Measurements from ENCODE around the gene ANKMY1.

The ANKMY1 gene

GRCh38 chr2:240494194-240494793, 63.5 kb downstream of the ANKMY1 start:
- Histone ChIP-seq H3K4me3 (ENCODE audit: low read depth in 1 of 2, low read length in 2 of 2) (no peak overlapping the region), H3K4me1 (ENCODE audit: control insufficient read depth in 1 of 2, insufficient read depth in 2 of 2, low read length in 2 of 2) (no peaks in the 10 kb centered on the region), H3K9ac (ENCODE audit: low read depth in 1 of 2, low read length in 2 of 2) (no peak overlapping the region), H3K9me3 (ENCODE audit: control insufficient read depth in 1 of 2, low read length in 2 of 2) (peaks cover 23 to 26% of the 10 kb centered on the region in 2 donors), H3K27me3 (ENCODE audit: control insufficient read depth in 1 of 2, insufficient read depth in 2 of 2, low read length in 2 of 2) (no peaks in the 10 kb centered on the region), H3K36me3 (ENCODE audit: control insufficient read depth in 1 of 2, insufficient read depth in 2 of 2, low read length in 2 of 2) (peaks cover 4 to 28% of the 10 kb centered on the region in 2 donors), H3K27ac (ENCODE audit: low read depth, low read length) (no peak overlapping the region)

- H3K27me3 ChIP-seq (ENCODE audit: control insufficient read depth in 1 of 2, insufficient read depth in 2 of 2, low read length in 2 of 2), result no peaks in the 10 kb centered on the region
- H3K4me3 ChIP-seq (ENCODE audit: low read depth in 1 of 2, low read length in 2 of 2), result no peak overlapping the region
- peaks cover 2 to 8% of the 10 kb centered on the region in 2 donors for H3K36me3 ChIP-seq (ENCODE audit: control insufficient read depth in 1 of 2, insufficient read depth in 2 of 2, low read length in 2 of 2)
- no peaks in the 10 kb centered on the region for H3K4me1 ChIP-seq (ENCODE audit: control insufficient read depth in 1 of 2, insufficient read depth in 2 of 2, low read length in 2 of 2)
- H3K9me3 ChIP-seq (ENCODE audit: control insufficient read depth in 1 of 2, low read length in 2 of 2), result peaks cover 33 to 37% of the 10 kb centered on the region in 2 donors
- no peak overlapping the region for H3K27ac ChIP-seq (ENCODE audit: low read depth, low read length)
- H3K9ac ChIP-seq (ENCODE audit: low read depth in 1 of 2, low read length in 2 of 2), result no peak overlapping the region
Measured at GRCh38 chr2:240491483-240491882, 66.3 kb downstream of the ANKMY1 start.

GRCh38 chr2:240482141-240482540, 75.6 kb downstream of the ANKMY1 start:
- Histone ChIP-seq H3K9ac (ENCODE audit: low read depth in 1 of 2, low read length in 2 of 2) (no peak overlapping the region), H3K36me3 (ENCODE audit: control insufficient read depth in 1 of 2, insufficient read depth in 2 of 2, low read length in 2 of 2) (no peaks in the 10 kb centered on the region), H3K27ac (ENCODE audit: low read depth, low read length) (no peak overlapping the region), H3K4me3 (ENCODE audit: low read depth in 1 of 2, low read length in 2 of 2) (no peak overlapping the region), H3K4me1 (ENCODE audit: control insufficient read depth in 1 of 2, insufficient read depth in 2 of 2, low read length in 2 of 2) (no peaks in the 10 kb centered on the region), H3K9me3 (ENCODE audit: control insufficient read depth in 1 of 2, low read length in 2 of 2) (no peaks in the 10 kb centered on the region), H3K27me3 (ENCODE audit: control insufficient read depth in 1 of 2, insufficient read depth in 2 of 2, low read length in 2 of 2) (no peaks in the 10 kb centered on the region)

- Histone ChIP-seq H3K4me3 (ENCODE audit: low read depth in 1 of 2, low read length in 2 of 2) (no peak overlapping the region), H3K27ac (ENCODE audit: low read depth, low read length) (no peak overlapping the region), H3K27me3 (ENCODE audit: control insufficient read depth in 1 of 2, insufficient read depth in 2 of 2, low read length in 2 of 2) (no peaks in the 10 kb centered on the region), H3K9ac (ENCODE audit: low read depth in 1 of 2, low read length in 2 of 2) (no peak overlapping the region), H3K36me3 (ENCODE audit: control insufficient read depth in 1 of 2, insufficient read depth in 2 of 2, low read length in 2 of 2) (no peaks in the 10 kb centered on the region), H3K9me3 (ENCODE audit: control insufficient read depth in 1 of 2, low read length in 2 of 2) (no peaks in the 10 kb centered on the region), H3K4me1 (ENCODE audit: control insufficient read depth in 1 of 2, insufficient read depth in 2 of 2, low read length in 2 of 2) (no peaks in the 10 kb centered on the region)
Measured at GRCh38 chr2:240481720-240482119, 76.1 kb downstream of the ANKMY1 start.

GRCh38 chr2:240480834-240481623, 76.8 kb downstream of the ANKMY1 start:
- Histone ChIP-seq H3K27ac (ENCODE audit: low read depth, low read length) (no peak overlapping the region), H3K4me3 (ENCODE audit: low read depth in 1 of 2, low read length in 2 of 2) (no peak overlapping the region), H3K36me3 (ENCODE audit: control insufficient read depth in 1 of 2, insufficient read depth in 2 of 2, low read length in 2 of 2) (no peaks in the 10 kb centered on the region), H3K4me1 (ENCODE audit: control insufficient read depth in 1 of 2, insufficient read depth in 2 of 2, low read length in 2 of 2) (no peaks in the 10 kb centered on the region), H3K27me3 (ENCODE audit: control insufficient read depth in 1 of 2, insufficient read depth in 2 of 2, low read length in 2 of 2) (no peaks in the 10 kb centered on the region), H3K9me3 (ENCODE audit: control insufficient read depth in 1 of 2, low read length in 2 of 2) (peaks cover 0 to 2% of the 10 kb centered on the region in 2 donors), H3K9ac (ENCODE audit: low read depth in 1 of 2, low read length in 2 of 2) (no peak overlapping the region)

DNA sequence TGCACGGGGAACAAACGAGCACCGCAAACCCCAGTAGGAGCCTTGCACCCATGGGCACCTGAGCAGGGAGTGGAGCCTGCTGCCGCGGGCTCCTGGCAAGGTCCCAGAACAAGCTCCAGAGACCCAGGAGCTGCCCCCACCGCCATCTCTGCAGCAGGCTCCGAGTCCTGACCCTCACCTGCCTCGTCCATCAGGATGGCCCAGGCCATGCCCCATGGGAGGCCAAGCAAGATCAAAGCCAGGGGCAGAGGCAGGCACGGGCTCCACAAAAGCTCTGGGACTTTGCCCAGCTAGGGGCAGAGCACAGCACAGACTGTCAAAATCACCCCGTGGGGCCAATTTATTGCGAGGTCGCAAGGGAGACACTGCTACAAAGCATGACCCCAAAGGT, 78.7 kb downstream of the ANKMY1 start:
- H3K4me3 ChIP-seq (ENCODE audit: low read depth in 1 of 2, low read length in 2 of 2), result no peak overlapping the region
- no peaks in the 10 kb centered on the region for H3K4me1 ChIP-seq (ENCODE audit: control insufficient read depth in 1 of 2, insufficient read depth in 2 of 2, low read length in 2 of 2)
- peaks cover 0 to 3% of the 10 kb centered on the region in 2 donors for H3K36me3 ChIP-seq (ENCODE audit: control insufficient read depth in 1 of 2, insufficient read depth in 2 of 2, low read length in 2 of 2)
- no peaks in the 10 kb centered on the region for H3K27me3 ChIP-seq (ENCODE audit: control insufficient read depth in 1 of 2, insufficient read depth in 2 of 2, low read length in 2 of 2)
- peaks cover 0 to 3% of the 10 kb centered on the region in 2 donors for H3K9me3 ChIP-seq (ENCODE audit: control insufficient read depth in 1 of 2, low read length in 2 of 2)
- H3K9ac ChIP-seq (ENCODE audit: low read depth in 1 of 2, low read length in 2 of 2), result no peak overlapping the region
- no peak overlapping the region for H3K27ac ChIP-seq (ENCODE audit: low read depth, low read length)

GRCh38 chr2:240478346-240479110, 79.3 kb downstream of the ANKMY1 start:
- Histone ChIP-seq H3K27me3 (ENCODE audit: control insufficient read depth in 1 of 2, insufficient read depth in 2 of 2, low read length in 2 of 2) (no peaks in the 10 kb centered on the region), H3K36me3 (ENCODE audit: control insufficient read depth in 1 of 2, insufficient read depth in 2 of 2, low read length in 2 of 2) (peaks cover 0 to 3% of the 10 kb centered on the region in 2 donors), H3K9ac (ENCODE audit: low read depth in 1 of 2, low read length in 2 of 2) (no peak overlapping the region), H3K9me3 (ENCODE audit: control insufficient read depth in 1 of 2, low read length in 2 of 2) (peaks cover 0 to 3% of the 10 kb centered on the region in 2 donors), H3K27ac (ENCODE audit: low read depth, low read length) (no peak overlapping the region), H3K4me1 (ENCODE audit: control insufficient read depth in 1 of 2, insufficient read depth in 2 of 2, low read length in 2 of 2) (no peaks in the 10 kb centered on the region), H3K4me3 (ENCODE audit: low read depth in 1 of 2, low read length in 2 of 2) (no peak overlapping the region)

- Histone ChIP-seq H3K9ac (ENCODE audit: low read depth in 1 of 2, low read length in 2 of 2) (no peak overlapping the region), H3K9me3 (ENCODE audit: control insufficient read depth in 1 of 2, low read length in 2 of 2) (peaks cover 0 to 3% of the 10 kb centered on the region in 2 donors), H3K27me3 (ENCODE audit: control insufficient read depth in 1 of 2, insufficient read depth in 2 of 2, low read length in 2 of 2) (no peaks in the 10 kb centered on the region), H3K4me3 (ENCODE audit: low read depth in 1 of 2, low read length in 2 of 2) (no peak overlapping the region), H3K36me3 (ENCODE audit: control insufficient read depth in 1 of 2, insufficient read depth in 2 of 2, low read length in 2 of 2) (peaks cover 0 to 3% of the 10 kb centered on the region in 2 donors), H3K4me1 (ENCODE audit: control insufficient read depth in 1 of 2, insufficient read depth in 2 of 2, low read length in 2 of 2) (no peaks in the 10 kb centered on the region), H3K27ac (ENCODE audit: low read depth, low read length) (no peak overlapping the region)
Measured at GRCh38 chr2:240477916-240478315, 79.9 kb downstream of the ANKMY1 start.

DNA sequence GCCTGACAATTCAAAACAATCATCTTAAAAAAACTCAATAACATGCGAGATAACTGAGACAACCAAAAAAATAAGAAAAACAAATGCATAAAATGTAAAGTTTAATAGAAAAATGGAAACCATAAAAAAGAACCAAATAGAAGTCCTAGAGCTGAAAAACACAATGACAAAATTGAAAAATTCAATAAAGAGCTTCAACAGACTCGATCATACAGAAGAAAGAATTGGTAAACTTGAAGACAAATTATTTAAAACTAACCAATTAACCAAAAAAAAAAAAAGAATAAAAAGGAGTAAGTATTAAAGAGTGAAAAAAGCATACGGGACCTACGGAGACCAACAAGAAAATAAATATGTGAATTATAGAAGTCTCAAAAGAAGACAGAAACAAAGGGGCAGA, 84.6 kb downstream of the ANKMY1 start:
- Histone ChIP-seq H3K9ac (ENCODE audit: low read depth in 1 of 2, low read length in 2 of 2) (no peak overlapping the region), H3K27me3 (ENCODE audit: control insufficient read depth in 1 of 2, insufficient read depth in 2 of 2, low read length in 2 of 2) (no peaks in the 10 kb centered on the region), H3K27ac (ENCODE audit: low read depth, low read length) (no peak overlapping the region), H3K4me3 (ENCODE audit: low read depth in 1 of 2, low read length in 2 of 2) (no peak overlapping the region), H3K4me1 (ENCODE audit: control insufficient read depth in 1 of 2, insufficient read depth in 2 of 2, low read length in 2 of 2) (no peaks in the 10 kb centered on the region), H3K9me3 (ENCODE audit: control insufficient read depth in 1 of 2, low read length in 2 of 2) (peaks cover 0 to 3% of the 10 kb centered on the region in 2 donors), H3K36me3 (ENCODE audit: control insufficient read depth in 1 of 2, insufficient read depth in 2 of 2, low read length in 2 of 2) (peaks cover 0 to 6% of the 10 kb centered on the region in 2 donors)

Measured in duodenal mucosa (tissue), 2 donors.